SU-DHL-6 (cell line): ENCODE data around the gene APOL3.

Experiments used
- CTCF ChIP-seq: fragments of 200-600 bp; sonication (generic); IDR thresholded peaks from one replicate; pipeline ENCODE4 v1.5.1; 2017; ENCODE audit warnings: antibody characterized with exemption, mild to moderate bottlenecking, low read length, moderate library complexity; ENCODE audit not compliant: insufficient read depth, poor library complexity, severe bottlenecking
- EZH2phosphoT487 ChIP-seq: fragments of 200-600 bp; sonication (generic), shearing (Covaris generic); conservative IDR thresholded peaks from 2 replicates; pipeline ENCODE4 v1.6.1; 2018; ENCODE audit warnings: mild to moderate bottlenecking, antibody characterized with exemption, low read length, moderate library complexity, mixed read lengths

DNA sequence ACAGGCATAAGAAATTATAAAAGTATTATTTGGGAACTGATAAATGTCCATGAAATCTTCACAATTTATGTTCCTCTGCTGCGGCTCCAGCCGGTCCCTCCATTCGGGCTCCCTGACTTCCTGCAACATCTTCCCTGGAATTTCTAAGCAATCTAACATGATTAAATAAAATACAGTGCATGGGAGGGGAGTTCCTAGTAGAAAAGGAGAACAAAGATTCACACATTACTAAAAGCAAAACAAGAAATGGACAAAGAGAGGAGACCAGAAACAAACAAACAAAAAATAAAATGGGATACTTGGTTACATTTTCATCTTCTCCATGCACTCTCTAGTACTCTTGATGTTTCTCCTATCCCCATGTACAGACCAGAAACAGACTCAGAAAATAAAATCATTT is 49.7 kb upstream of the APOL3 start:
- TF ChIP-seq EZH2phosphoT487 (no peak), CTCF (no peak)
